ENCODE measurements around the gene SFXN5.

GRCh38 chr2:73099486-73099885 lies 28.0 kb upstream of the SFXN5 start:
- TF ChIP-seq SMC3 (IDR thresholded peaks at IDR 0.05; ENCODE audit: low read depth, low read length) (no peak), CTCF (conservative IDR thresholded peaks at IDR 0.05; ENCODE audit: low read depth, low read length) (no peak)

All from IMR-90 (cell line).